Measurements from ENCODE around the gene ZNF888. TPM values are rescaled to one million over a fixed set of nuclear protein-coding genes. Genes with fewer than 3 reads are reported as not detected.
"Not testable (repeated sequence)": the region's sequence is repeated elsewhere in the genome, so short reads cannot be mapped to it uniquely, and the experiment has no call there.

ZNF888 gene
- total RNA-seq, 4 donors from 2014 or later: 0.15 to 0.29 (median 0.20) TPM

GRCh38 chr19:52857378-52858191, 65.6 kb downstream of the ZNF888 start, which contains the start of gene ZNF468:
Gene ZNF468 (minus strand): TSS chr19:52857619. CDS start chr19:52854272, 3,347 bp downstream.
- in situ Hi-C loops (cut with MboI; ENCODE audit: low sequenced_read_pairs in 4 of 4): not testable (repeated sequence)
- peak; percentile 81 to 85 for ATAC-seq
- intact Hi-C loops (cut with DNase I; ENCODE audit: low total_unique reads): loop anchor here (2.0 kb wide), 1 partner anchor 39 kb away; the partner anchor contains the start of gene ZNF320

GRCh38 chr19:52856540-52857377, 66.5 kb downstream of the ZNF888 start:
- H3K27ac ChIP-seq: peak overlapping the region; percentile 48 to 65 (median 55)
- peak overlapping the region; percentile 64 to 85 (median 72) for H3K4me3 ChIP-seq
- in situ Hi-C loops (cut with MboI; ENCODE audit: low sequenced_read_pairs in 4 of 4); H3K9me3 ChIP-seq; H3K27me3 ChIP-seq; H3K4me1 ChIP-seq; DNase-seq: not testable (repeated sequence)
- ATAC-seq: peak; percentile 4 to 49
- H3K36me3 ChIP-seq: peaks cover 0 to 29% of the 10 kb centered on the region in 2 donors
- intact Hi-C loops (cut with DNase I; ENCODE audit: low total_unique reads): loop anchor here (2.0 kb wide), 1 partner anchor 40 kb away; the partner anchor contains the start of gene ZNF320

More at GRCh38 chr19:52857378-52858191, 65.6 kb downstream of the ZNF888 start, which contains the start of gene ZNF468:
- H3K4me1 ChIP-seq, H3K27me3 ChIP-seq, H3K9me3 ChIP-seq: not testable (repeated sequence)
- peaks cover 0 to 23% of the 10 kb centered on the region in 2 donors for H3K36me3 ChIP-seq
- TF ChIP-seq POLR2A (IDR thresholded peaks at IDR 0.05): peak in 1 of 2 donors; percentile 35
- peak; percentile 35 to 49 for DNase-seq
- H3K4me3 ChIP-seq: peak within 1 kb of the TSS; percentile 64 to 85 (median 72)
- peak within 1 kb of the TSS; percentile 48 to 65 (median 55) for H3K27ac ChIP-seq

Other genes starting within 250 kb of the ZNF888 start
- 1 to 10 TPM; 1.7 to 4.0 (median 2.5) TPM for gene ZNF611, start 188.4 kb downstream of the ZNF888 start, total RNA-seq
- gene ZNF600, start 136.6 kb downstream of the ZNF888 start, total RNA-seq: 1 to 10 TPM in 2 of 4 donors, under 1 TPM in 2; 0.72 to 3.7 (median 1.1) TPM
- 1 to 10 TPM; 1.0 to 7.6 (median 3.2) TPM for gene ZNF28, start 101.8 kb downstream of the ZNF888 start, total RNA-seq
- gene ZNF468, start 65.8 kb downstream of the ZNF888 start, total RNA-seq: 1 to 10 TPM; 2.6 to 5.9 (median 3.5) TPM
- 1 to 10 TPM in 3 of 4 donors, not detected in 1; 1.3 to 2.7 (median 2.5) TPM for gene ZNF320, start 25.8 kb downstream of the ZNF888 start, total RNA-seq
- gene ZNF816, start 39.5 kb upstream of the ZNF888 start, total RNA-seq: 1 to 10 TPM; 1.0 to 3.1 (median 1.6) TPM
- under 1 TPM in 1 of 4 donors, not detected in 3; 0.12 TPM for gene ERVV-1, start 90.5 kb upstream of the ZNF888 start, total RNA-seq
- gene ERVV-2, start 121.3 kb upstream of the ZNF888 start, total RNA-seq: not detected
- 10 to 100 TPM in 3 of 4 donors, 1 to 10 TPM in 1; 8.3 to 20.7 (median 11.9) TPM for gene ZNF160, start 180.0 kb upstream of the ZNF888 start, total RNA-seq
- gene ZNF415, start 209.5 kb upstream of the ZNF888 start, total RNA-seq: 1 to 10 TPM; 1.6 to 4.0 (median 3.7) TPM
- 1 to 10 TPM; 3.0 to 5.1 (median 4.5) TPM for gene ZNF347, start 235.6 kb upstream of the ZNF888 start, total RNA-seq

Data from gastrocnemius medialis (tissue), 4 donors.